SK-MEL-5 (cell line): ENCODE results near the gene LCN1. TPM values are rescaled to one million over a fixed set of nuclear protein-coding genes. Genes with fewer than 3 reads are reported as not detected.
"Not testable (repeated sequence)": the region's sequence is repeated elsewhere in the genome, so short reads cannot be mapped to it uniquely, and the experiment has no call there.

Source experiments
- DNase-seq: peaks from one replicate; pipeline ENCODE4 v3.0.0-alpha.2; 2016; ENCODE audit warnings: low read depth, low spot score
- in situ Hi-C: cut with HindIII; loops from 2 replicates; pipeline ENCODE4 v1.10.0; 2016; ENCODE audit warnings: low sequenced_read_pairs, high pct_unique_total_duplicates, low pct_unique_long_range_greater_than_20kb
- total RNA-seq: library from RNA; depleted of rRNA; stranded (reverse); fragments of >200 nt; shearing (Covaris generic); gene quantifications from 2 replicates; pipeline ENCODE4 v1.2.3, GENCODE V29; 2014

Gene LCN1
- total RNA-seq, 1 experiment from 2014 or later: not detected

GRCh38 chr9:135501261-135502167 is 19.7 kb upstream of the LCN1 start:
- in situ Hi-C loops: no loop called here

GRCh38 chr9:135502168-135502872 is 18.9 kb upstream of the LCN1 start:
- in situ Hi-C loops: no loop called here
- DNase-seq: no peak

More at GRCh38 chr9:135501261-135502167, 19.7 kb upstream of the LCN1 start:
- peak; percentile 55 for DNase-seq

- in situ Hi-C loops: no loop called here
- DNase-seq: no peak
Measured at GRCh38 chr9:135502873-135503321, 18.3 kb upstream of the LCN1 start.

GRCh38 chr9:135503371-135504261 is 17.6 kb upstream of the LCN1 start:
- in situ Hi-C loops: no loop called here
- DNase-seq: no peak

- DNase-seq: peak; percentile 73
- in situ Hi-C loops: no loop called here
Measured at GRCh38 chr9:135504262-135505243, 16.7 kb upstream of the LCN1 start.

GRCh38 chr9:135505406-135506187 is 15.6 kb upstream of the LCN1 start:
- in situ Hi-C loops: no loop called here
- no peak for DNase-seq

- in situ Hi-C loops: no loop called here
Measured at GRCh38 chr9:135506327-135507103, 14.7 kb upstream of the LCN1 start.

GRCh38 chr9:135507104-135508035 is 13.9 kb upstream of the LCN1 start:
- no peak for DNase-seq
- in situ Hi-C loops: no loop called here

More at GRCh38 chr9:135506327-135507103, 14.7 kb upstream of the LCN1 start:
- DNase-seq: no peak

- DNase-seq: no peak
- in situ Hi-C loops: no loop called here
Measured at GRCh38 chr9:135508211-135508820, 12.9 kb upstream of the LCN1 start.

- no peak for DNase-seq
- in situ Hi-C loops: no loop called here
Measured at GRCh38 chr9:135509458-135509857, 11.8 kb upstream of the LCN1 start.

GRCh38 chr9:135512241-135512603 is 9.0 kb upstream of the LCN1 start:
- no peak for DNase-seq
- in situ Hi-C loops: no loop called here

GRCh38 chr9:135512904-135513303 is 8.3 kb upstream of the LCN1 start:
- in situ Hi-C loops: no loop called here
- no peak for DNase-seq

- in situ Hi-C loops: no loop called here
Measured at GRCh38 chr9:135513351-135513846, 7.8 kb upstream of the LCN1 start.

GRCh38 chr9:135513906-135514305 is 7.3 kb upstream of the LCN1 start:
- DNase-seq: not testable (repeated sequence)

More at GRCh38 chr9:135513351-135513846, 7.8 kb upstream of the LCN1 start:
- no peak for DNase-seq

More at GRCh38 chr9:135513906-135514305, 7.3 kb upstream of the LCN1 start:
- in situ Hi-C loops: not testable (repeated sequence)
